ENCODE results near the gene SPACA4. TPM values are rescaled to one million over a fixed set of nuclear protein-coding genes. Genes with fewer than 3 reads are reported as not detected.
A peak's percentile ranks its signal among the peaks of the same experiment; 100 is the strongest.

Gene SPACA4
- total and polyA plus RNA-seq, 9 of the 15 experiments (the other 6 are each of a cell fraction or from before 2014, with no cell fraction given): not detected

GRCh38 chr19:48588670-48589401, 17.7 kb upstream of the SPACA4 start (continued):
- peak; percentile 61; the same call in 1 of the 2 replicates for TF ChIP-seq NR2C1 (IDR thresholded peaks at IDR 0.05)
- 0 out of 2 replicates have a peak, but pooled peaks have one; percentile 42 for TF ChIP-seq NR2C1 (tag; IDR thresholded peaks at IDR 0.05)
- no peak for TF ChIP-seq CEBPG (CRISPR knock-in tag; IDR thresholded peaks at IDR 0.05)
- peak; percentile 23 to 60; a peak in 1 of 4 replicates for TF ChIP-seq CEBPG (tag; conservative IDR thresholded peaks at IDR 0.05 in 1 of 2, IDR thresholded peaks at IDR 0.05 in 1 of 2)
- TF ChIP-seq ZBTB34 (CRISPR knock-in tag; IDR thresholded peaks at IDR 0.05): peak; percentile 42; the same call in 1 of the 2 replicates
- TF ChIP-seq FIP1L1 (IDR thresholded peaks at IDR 0.05; ENCODE audit: low read depth, low read length, poor library complexity, severe bottlenecking): peak; percentile 58
- no peak for TF ChIP-seq BCL6 (CRISPR knock-in tag; IDR thresholded peaks at IDR 0.05)
- no peak for TF ChIP-seq SIN3B (IDR thresholded peaks at IDR 0.05; ENCODE audit: low read depth)
- TF ChIP-seq ZNF707 (CRISPR knock-in tag; conservative IDR thresholded peaks at IDR 0.05): no peak
- TF ChIP-seq PYGO2 (tag; IDR thresholded peaks at IDR 0.05): no peak
- TF ChIP-seq USF1 (CRISPR knock-in tag; IDR thresholded peaks at IDR 0.05): peak; percentile 17; the same call in 1 of the 2 replicates
- no peak; the same call in 1 of the 2 replicates for TF ChIP-seq MTA2 (IDR thresholded peaks at IDR 0.05; ENCODE audit: low read depth)
- peak; percentile 65; the same call in 1 of the 2 replicates for TF ChIP-seq ZSCAN29 (IDR thresholded peaks at IDR 0.05)
- TF ChIP-seq NONO (IDR thresholded peaks at IDR 0.05; ENCODE audit: low read depth in 2 of 2, low read length in 1 of 2): peak in 1 of 2 experiments; percentile 59; a peak in 1 of 4 replicates
- TF ChIP-seq SIX5 (IDR thresholded peaks at IDR 0.05; ENCODE audit: borderline replicate concordance in 1 of 2, insufficient read depth in 1 of 2, low read depth in 1 of 2, low read length in 2 of 2): no peak
- 0 out of 4 replicates have a peak, but pooled peaks have one; percentile 45 to 69 for TF ChIP-seq BCLAF1 (IDR thresholded peaks at IDR 0.05; ENCODE audit: borderline replicate concordance in 1 of 2, control insufficient read depth in 1 of 2, low read depth in 2 of 2, low read length in 1 of 2)
- no peak for TF ChIP-seq E4F1 (CRISPR knock-in tag; IDR thresholded peaks at IDR 0.05; ENCODE audit: borderline replicate concordance)
- no peak for TF ChIP-seq ZNF239 (CRISPR knock-in tag; IDR thresholded peaks at IDR 0.05)
